Loucy (cell line): ENCODE measurements around the gene COQ3.

Experiments
- H2AFZ ChIP-seq: fragments of 200-600 bp; sonication (generic); 2 replicates; pipeline ENCODE4 v1.6.0; 2016; ENCODE audit warnings: antibody characterized with exemption, mild to moderate bottlenecking, low read length, moderate library complexity
- H3F3A ChIP-seq: fragments of 200-600 bp; 2 replicates; pipeline ENCODE4 v1.6.0; 2016; ENCODE audit warnings: antibody characterized with exemption, low read depth, mild to moderate bottlenecking
- H3K27me3 ChIP-seq: fragments of 200-600 bp; sonication (generic); 2 replicates; pipeline ENCODE4 v1.6.1; 2014; ENCODE audit warnings: low read length, mild to moderate bottlenecking; ENCODE audit not compliant: insufficient read depth, poor library complexity, severe bottlenecking
- H3K36me3 ChIP-seq: fragments of 200-600 bp; sonication (generic); 2 replicates; pipeline ENCODE4 v1.6.1; 2016; ENCODE audit warnings: low read length; ENCODE audit not compliant: insufficient read depth
- H3K4me1 ChIP-seq: fragments of 200-600 bp; sonication (generic); 2 replicates; pipeline ENCODE4 v1.5.1; 2014; ENCODE audit warnings: low read length, mild to moderate bottlenecking; ENCODE audit not compliant: insufficient read depth, poor library complexity, severe bottlenecking
- H3K4me2 ChIP-seq: fragments of 200-600 bp; sonication (generic); 2 replicates; pipeline ENCODE4 v1.6.0; 2014; ENCODE audit warnings: antibody characterized with exemption, low read length, low read depth, mild to moderate bottlenecking; ENCODE audit not compliant: poor library complexity, severe bottlenecking
- H3K4me3 ChIP-seq: fragments of 200-600 bp; sonication (generic); 2 replicates; pipeline ENCODE4 v1.5.1; 2014; ENCODE audit warnings: low read length, mild to moderate bottlenecking, mixed read lengths; ENCODE audit not compliant: poor library complexity, severe bottlenecking
- H3K79me2 ChIP-seq: fragments of 200-600 bp; sonication (generic); 2 replicates; pipeline ENCODE4 v1.6.1; 2014; ENCODE audit warnings: low read length; ENCODE audit not compliant: insufficient read depth
- H3K9ac ChIP-seq: fragments of 200-600 bp; sonication (generic); 2 replicates; pipeline ENCODE4 v1.6.0; 2014; ENCODE audit warnings: mild to moderate bottlenecking, low read depth, low read length, moderate library complexity; ENCODE audit not compliant: poor library complexity, severe bottlenecking
- H3K9me2 ChIP-seq: fragments of 200-600 bp; sonication (generic); replicated peaks from 2 replicates; pipeline ENCODE4 v1.6.1; 2016; ENCODE audit warnings: low read depth, low read length, mixed read lengths
- H3K9me3 ChIP-seq: fragments of 200-600 bp; sonication (generic); 2 replicates; pipeline ENCODE4 v1.6.1; 2014; ENCODE audit warnings: mild to moderate bottlenecking, antibody characterized with exemption, low read length, low read depth; ENCODE audit not compliant: insufficient read depth
- H4K20me1 ChIP-seq: fragments of 200-600 bp; sonication (generic); 2 replicates; pipeline ENCODE4 v1.6.0; 2014; ENCODE audit warnings: antibody characterized with exemption, low read length, mild to moderate bottlenecking; ENCODE audit not compliant: insufficient read depth, poor library complexity, severe bottlenecking
- EZH2phosphoT487 ChIP-seq: fragments of 200-600 bp; IDR thresholded peaks from 2 replicates; pipeline ENCODE4 v1.6.1; 2018; ENCODE audit warnings: antibody characterized with exemption, mild to moderate bottlenecking, moderate library complexity, borderline replicate concordance
- TF ChIP-seq, protein P1 (sequence below): fragments of 200-600 bp; sonication (generic); conservative IDR thresholded peaks from 2 replicates; pipeline ENCODE4 v1.5.1; 2014; ENCODE audit warnings: mild to moderate bottlenecking, antibody characterized with exemption, low read length

COQ3 gene

DNA sequence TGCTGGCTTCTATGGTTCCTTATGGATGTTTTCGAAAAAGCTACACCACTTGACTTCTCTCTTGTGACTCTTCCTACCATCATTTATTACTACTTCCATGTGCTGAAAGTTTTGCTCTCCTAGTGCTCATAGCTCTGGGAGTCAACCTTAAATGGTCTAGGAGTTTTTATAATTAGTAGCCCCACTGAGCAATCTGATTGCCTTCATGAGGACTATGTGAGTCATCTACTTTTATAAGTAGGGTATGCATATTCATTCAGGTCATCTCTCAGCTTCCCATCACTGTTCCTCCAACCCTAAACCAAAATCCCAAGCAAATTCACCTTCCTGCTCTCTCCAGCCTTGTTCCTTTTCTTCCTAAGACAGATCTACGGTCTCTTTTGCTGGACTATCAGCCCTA lies 27.1 kb downstream of the COQ3 start:
- TF ChIP-seq, protein P1, sequence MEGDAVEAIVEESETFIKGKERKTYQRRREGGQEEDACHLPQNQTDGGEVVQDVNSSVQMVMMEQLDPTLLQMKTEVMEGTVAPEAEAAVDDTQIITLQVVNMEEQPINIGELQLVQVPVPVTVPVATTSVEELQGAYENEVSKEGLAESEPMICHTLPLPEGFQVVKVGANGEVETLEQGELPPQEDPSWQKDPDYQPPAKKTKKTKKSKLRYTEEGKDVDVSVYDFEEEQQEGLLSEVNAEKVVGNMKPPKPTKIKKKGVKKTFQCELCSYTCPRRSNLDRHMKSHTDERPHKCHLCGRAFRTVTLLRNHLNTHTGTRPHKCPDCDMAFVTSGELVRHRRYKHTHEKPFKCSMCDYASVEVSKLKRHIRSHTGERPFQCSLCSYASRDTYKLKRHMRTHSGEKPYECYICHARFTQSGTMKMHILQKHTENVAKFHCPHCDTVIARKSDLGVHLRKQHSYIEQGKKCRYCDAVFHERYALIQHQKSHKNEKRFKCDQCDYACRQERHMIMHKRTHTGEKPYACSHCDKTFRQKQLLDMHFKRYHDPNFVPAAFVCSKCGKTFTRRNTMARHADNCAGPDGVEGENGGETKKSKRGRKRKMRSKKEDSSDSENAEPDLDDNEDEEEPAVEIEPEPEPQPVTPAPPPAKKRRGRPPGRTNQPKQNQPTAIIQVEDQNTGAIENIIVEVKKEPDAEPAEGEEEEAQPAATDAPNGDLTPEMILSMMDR: no peak
- H3K79me2 ChIP-seq: no peaks in the 10 kb centered on the region
- H3F3A ChIP-seq: no peaks in the 10 kb centered on the region
- H3K4me3 ChIP-seq: no peak overlapping the region
- H3K4me1 ChIP-seq: no peaks in the 10 kb centered on the region
- no peak overlapping the region for H3K4me2 ChIP-seq
- H3K9ac ChIP-seq: no peak overlapping the region
- H3K27me3 ChIP-seq: no peaks in the 10 kb centered on the region
- no peaks in the 10 kb centered on the region for H4K20me1 ChIP-seq
- H3K9me3 ChIP-seq: no peaks in the 10 kb centered on the region
- no peak overlapping the region for H2AFZ ChIP-seq
- H3K36me3 ChIP-seq: no peaks in the 10 kb centered on the region
- no peaks in the 10 kb centered on the region for H3K9me2 ChIP-seq

DNA sequence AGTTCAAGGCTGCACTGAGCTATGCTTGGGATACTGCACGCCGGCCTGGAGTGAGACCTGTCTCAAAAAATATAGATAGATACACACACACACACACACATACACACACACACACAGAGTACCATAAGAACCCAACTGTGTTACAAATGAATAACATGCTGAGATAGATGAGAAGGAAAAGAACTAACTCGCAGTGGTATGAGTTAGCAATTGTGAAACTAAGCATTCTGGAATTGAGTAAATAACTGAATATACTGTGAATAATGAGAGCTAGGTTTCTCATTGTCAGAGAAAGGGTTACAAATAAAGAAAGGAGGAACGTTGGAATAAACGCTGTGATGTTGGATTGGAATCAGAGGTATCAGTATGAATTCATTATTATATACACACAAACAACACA lies 30.0 kb downstream of the COQ3 start:
- no peaks in the 10 kb centered on the region for H4K20me1 ChIP-seq
- no peaks in the 10 kb centered on the region for H3K4me1 ChIP-seq
- H3K79me2 ChIP-seq: no peaks in the 10 kb centered on the region
- H3K9me3 ChIP-seq: no peaks in the 10 kb centered on the region
- H3K4me3 ChIP-seq: no peak overlapping the region
- no peak overlapping the region for H3K9ac ChIP-seq
- no peaks in the 10 kb centered on the region for H3F3A ChIP-seq
- TF ChIP-seq, protein P1: no peak
- TF ChIP-seq EZH2phosphoT487: no peak
- H3K4me2 ChIP-seq: no peak overlapping the region
- no peaks in the 10 kb centered on the region for H3K9me2 ChIP-seq
- H3K27me3 ChIP-seq: no peaks in the 10 kb centered on the region
- H2AFZ ChIP-seq: no peak overlapping the region
- no peaks in the 10 kb centered on the region for H3K36me3 ChIP-seq

DNA sequence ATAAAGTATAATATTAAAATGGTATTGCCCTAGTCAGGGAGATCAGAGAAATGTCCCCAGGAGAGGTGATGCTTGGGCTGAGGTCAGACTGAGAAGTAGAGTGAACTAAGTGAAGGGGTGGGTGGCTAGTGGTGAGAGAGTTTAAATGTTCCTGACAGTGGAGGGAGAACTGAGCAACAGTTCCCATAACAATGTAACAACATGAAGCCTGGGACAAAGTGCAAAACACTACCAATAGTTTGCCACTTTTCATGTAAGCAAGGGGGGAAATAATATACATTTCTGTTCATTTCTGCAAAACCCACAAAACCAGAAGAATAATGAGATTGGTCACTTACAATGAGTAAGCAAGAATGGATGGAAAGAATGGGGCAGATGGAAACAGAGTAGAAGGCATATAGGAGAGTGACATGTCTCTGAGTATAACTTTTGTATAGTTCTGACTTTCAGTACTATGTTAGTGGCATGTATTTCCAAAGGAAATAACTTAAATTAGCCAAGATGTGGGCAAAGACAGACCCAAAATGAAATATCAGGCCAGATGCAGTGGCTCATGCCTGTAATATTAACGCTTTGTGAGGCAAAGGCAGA lies 31.2 kb downstream of the COQ3 start:
- no peak overlapping the region for H3K9ac ChIP-seq
- H3K4me3 ChIP-seq: no peak overlapping the region

More for the DNA sequence above, 31.2 kb downstream of the COQ3 start:
- TF ChIP-seq, protein P1: no peak
- TF ChIP-seq EZH2phosphoT487: no peak
- H2AFZ ChIP-seq: no peak overlapping the region
- H3K9me2 ChIP-seq: no peaks in the 10 kb centered on the region
- H4K20me1 ChIP-seq: no peaks in the 10 kb centered on the region
- no peaks in the 10 kb centered on the region for H3K79me2 ChIP-seq
- H3K36me3 ChIP-seq: no peaks in the 10 kb centered on the region
- no peaks in the 10 kb centered on the region for H3F3A ChIP-seq
- H3K9me3 ChIP-seq: no peaks in the 10 kb centered on the region
- H3K4me1 ChIP-seq: no peaks in the 10 kb centered on the region
- H3K27me3 ChIP-seq: no peaks in the 10 kb centered on the region
- no peak overlapping the region for H3K4me2 ChIP-seq
